ENCODE results near the gene KSR1. TPM values are rescaled to one million over a fixed set of nuclear protein-coding genes. Genes with fewer than 3 reads are reported as not detected.

The KSR1 gene
- total and polyA plus RNA-seq, 9 of the 15 experiments (the other 6 are each of a cell fraction or from before 2014, with no cell fraction given), result 1.4 to 51.7 (median 18.4) TPM

- TF ChIP-seq IRF2 (CRISPR knock-in tag; IDR thresholded peaks at IDR 0.05) (no peak), LARP7 (IDR thresholded peaks at IDR 0.05) (no peak), ZKSCAN1 (IDR thresholded peaks at IDR 0.05; ENCODE audit: low read depth, low read length) (peak; percentile 87)
These were observed 146.6 kb downstream of the KSR1 start (continued) for GRCh38 chr17:27602721-27603420.

GRCh38 chr17:27603421-27603770 is 147.1 kb downstream of the KSR1 start:
- ATAC-seq (no peak), FAIRE-seq (no peak), DNase-seq (ENCODE audit: extremely low read depth in 1 of 4, low spot score in 3 of 4) (no peak)
- intact Hi-C loops (cut with micrococcal nuclease), result loop anchor here (1.0 to 2.0 kb wide), 3 partner anchors 48 to 151 kb away; no protein-coding TSS in a partner anchor
- peak overlapping the region; percentile 72 to 85 for H3K9ac ChIP-seq (ENCODE audit: insufficient read depth in 1 of 2, low read depth in 2 of 2, low read length in 2 of 2)
- WGBS (ENCODE audit: insufficient coverage, low coverage, missing lambda C conversion rate), result 69% methylated on average over 2 of the region's 2 CpGs
- ChIA-PET POLR2A (interaction anchor here (0.7 to 1.7 kb wide), 2 partner anchors 11 to 266 kb away, joined by 3 to 7 read pairs; no protein-coding TSS in a partner anchor), CTCF (ENCODE audit: low intra/inter-chr PET ratio) (interaction anchor here (1.2 to 5.1 kb wide), 5 partner anchors 48 to 368 kb away, joined by 6 to 60 read pairs (median 13); no protein-coding TSS in a partner anchor)
- H3K27me3 ChIP-seq (ENCODE audit: control insufficient read depth in 2 of 2, insufficient read depth in 2 of 2, low read length in 2 of 2), result no peaks in the 10 kb centered on the region
- peak overlapping the region; percentile 73; the same call in 1 of the 2 replicates for H2AFZ ChIP-seq (ENCODE audit: low read depth, low read length)
- H4K20me1 ChIP-seq (replicated peaks; ENCODE audit: control insufficient read depth, insufficient read depth, low read length), result no peaks in the 10 kb centered on the region
- H3K4me3 ChIP-seq, result no peak overlapping the region
- peak overlapping the region; percentile 92 for H3K27ac ChIP-seq (ENCODE audit: extremely low read depth, low read depth, low read length)
- BruUV-seq (replicated peaks), result no TSS peak
- peak overlapping the region; percentile 71; the same call in 1 of the 2 replicates for H3K4me2 ChIP-seq (ENCODE audit: insufficient read depth, low read length)
- peaks cover 74% of the 10 kb centered on the region for H3K36me3 ChIP-seq (ENCODE audit: control insufficient read depth, insufficient read depth, low read length)
- H3K9me3 ChIP-seq (replicated peaks; ENCODE audit: control insufficient read depth, insufficient read depth, low read depth, low read length), result no peaks in the 10 kb centered on the region
- in situ Hi-C loops (cut with MboI), result loop anchor here (10.0 kb wide), 1 partner anchor 359 kb away; no protein-coding TSS in a partner anchor
- TF ChIP-seq ATF3 (IDR thresholded peaks at IDR 0.05), result no peak
- no peak for TF ChIP-seq ATF3 (CRISPR knock-in tag; conservative IDR thresholded peaks at IDR 0.05)
- TF ChIP-seq RBFOX2 (IDR thresholded peaks at IDR 0.05; ENCODE audit: low read depth, low read length), result peak; percentile 44; the same call in 1 of the 2 replicates
- TF ChIP-seq CHAMP1 (IDR thresholded peaks at IDR 0.05), result no peak
- no peak for TF ChIP-seq HNRNPH1 (optimal IDR thresholded peaks at IDR 0.05; ENCODE audit: low read depth, low read length)
- 0 out of 2 replicates have a peak, but pooled peaks have one; percentile 3 for TF ChIP-seq RHOXF2B (CRISPR knock-in tag; conservative IDR thresholded peaks at IDR 0.05)
- peak; percentile 66 for TF ChIP-seq RBM22 (IDR thresholded peaks at IDR 0.05; ENCODE audit: low read depth, low read length, poor library complexity, severe bottlenecking)
- H3K9me1 ChIP-seq (ENCODE audit: control insufficient read depth, insufficient read depth, low read length), result no peaks in the 10 kb centered on the region
- peaks cover 32 to 38% of the 10 kb centered on the region in 2 experiments for H3K4me1 ChIP-seq (replicated peaks in 1 of 2; ENCODE audit: control insufficient read depth in 2 of 2, insufficient read depth in 2 of 2, low read length in 2 of 2)
- no peaks in the 10 kb centered on the region; the same call in 2 of the 3 replicates for H3K79me2 ChIP-seq (ENCODE audit: control insufficient read depth, insufficient read depth, low read length)
